Panc1 (cell line): ENCODE data around the gene CSMD2. TPM values are rescaled to one million over a fixed set of nuclear protein-coding genes. Genes with fewer than 3 reads are reported as not detected.

Source experiments
- ATAC-seq: fragments of 200-7000 bp; cut with Tn5 transposase; 2 replicates; pipeline ENCODE4 v1.9.1; 2020; ENCODE audit warnings: mild to moderate bottlenecking, moderate library complexity
- BruUV-seq: library from RNA; stranded (reverse); fragments of 400-500 nt; replicated peaks from 2 replicates; lab custom pipeline; 2021; lab: Mats Ljungman, UMichigan
- CTCF ChIA-PET: fragments of 300-600 bp; sonication (Branson Sonifier 250); formaldehyde crosslinking; loops from one replicate; lab custom pipeline; 2022; ENCODE audit warnings: antibody characterized with exemption; lab: Charles Lee
- POLR2A ChIA-PET: fragments of 300-600 bp; sonication (Branson Sonifier 250); formaldehyde crosslinking; loops from one replicate; lab custom pipeline; 2022; ENCODE audit warnings: antibody characterized with exemption; lab: Charles Lee
- DNase-seq: peaks from one replicate; pipeline ENCODE4 v3.0.0-alpha.2; 2010; ENCODE audit warnings: low read depth, low spot score
- H3K27ac ChIP-seq: 2 replicates; pipeline ENCODE4 v1.5.1; 2011; ENCODE audit warnings: mild to moderate bottlenecking, low read length, inconsistent platforms
- H3K27me3 ChIP-seq: fragments of 200-500 bp; sonication (Bioruptor generic); 2 replicates; pipeline ENCODE4 v1.6.0; 2014; ENCODE audit warnings: low read length, inconsistent platforms; ENCODE audit not compliant: control insufficient read depth, insufficient read depth
- H3K36me3 ChIP-seq: fragments of 200-500 bp; sonication (Bioruptor generic); 2 replicates; pipeline ENCODE4 v1.5.1; 2014; ENCODE audit warnings: inconsistent platforms, mild to moderate bottlenecking, low read length, moderate library complexity; ENCODE audit not compliant: control insufficient read depth, insufficient read depth
- H3K4me1 ChIP-seq: 2 replicates; pipeline ENCODE4 v1.5.1; 2011; ENCODE audit warnings: inconsistent platforms, mild to moderate bottlenecking, low read length, moderate library complexity; ENCODE audit not compliant: control insufficient read depth, insufficient read depth
- H3K4me3 ChIP-seq, 2 experiments: 2 replicates each; pipeline ENCODE4 v1.5.1; 2011 to 2012; ENCODE audit warnings: low read depth in 2 of 2, low read length in 2 of 2, mild to moderate bottlenecking in 2 of 2, inconsistent platforms in 1 of 2, moderate library complexity in 1 of 2
- H3K9me3 ChIP-seq: fragments of 200-500 bp; sonication (Bioruptor generic); 2 replicates; pipeline ENCODE4 v1.5.1; 2014; ENCODE audit warnings: low read depth, mild to moderate bottlenecking, inconsistent platforms, low read length, moderate library complexity; ENCODE audit not compliant: control insufficient read depth, insufficient read depth
- POLR2AphosphoS5 ChIP-seq: IDR thresholded peaks from 2 replicates; pipeline ENCODE4 v1.6.1; 2012; ENCODE audit warnings: mild to moderate bottlenecking, low read depth, low read length, moderate library complexity
- SIN3A ChIP-seq: IDR thresholded peaks from 2 replicates; pipeline ENCODE4 v1.6.1; 2012; ENCODE audit warnings: low read depth, mild to moderate bottlenecking, low read length, moderate library complexity, borderline replicate concordance; ENCODE audit not compliant: insufficient read depth
- TCF7L2 ChIP-seq: IDR thresholded peaks from 2 replicates; pipeline ENCODE4 v1.6.1; 2011; ENCODE audit warnings: mild to moderate bottlenecking, low read depth, low read length, inconsistent platforms
- in situ Hi-C: cut with HindIII; loops from 2 replicates; pipeline ENCODE4 v1.10.0; 2016; ENCODE audit warnings: low sequenced_read_pairs, low pct_unique_long_range_greater_than_20kb
- intact Hi-C: fragments of 100-400 bp; cut with micrococcal nuclease; formaldehyde crosslinking; loops from one replicate; pipeline ENCODE4 v1.10.0; 2022; ENCODE audit not compliant: unreplicated experiment
- total RNA-seq: library from RNA; stranded (reverse); gene quantifications from one replicate; pipeline ENCODE4 v1.2.1, GENCODE V29; 2021; ENCODE audit not compliant: unreplicated experiment
- TF ChIP-seq, protein P1 (sequence below), 2 experiments: IDR thresholded peaks; 2 replicates each; pipeline ENCODE4 v1.6.1; 2011 to 2012; ENCODE audit warnings: low read depth in 2 of 2, control low read depth in 1 of 2, low read length in 1 of 2, mild to moderate bottlenecking in 1 of 2, moderate library complexity in 1 of 2; ENCODE audit not compliant: insufficient read depth in 1 of 2
- TF ChIP-seq, protein P2 (sequence below): fragments of 450-650 bp; IDR thresholded peaks from 2 replicates; pipeline ENCODE4 v1.5.1; 2017; ENCODE audit warnings: mild to moderate bottlenecking

The CSMD2 gene
- total RNA-seq, 1 experiment from 2014 or later, result not detected

DNA sequence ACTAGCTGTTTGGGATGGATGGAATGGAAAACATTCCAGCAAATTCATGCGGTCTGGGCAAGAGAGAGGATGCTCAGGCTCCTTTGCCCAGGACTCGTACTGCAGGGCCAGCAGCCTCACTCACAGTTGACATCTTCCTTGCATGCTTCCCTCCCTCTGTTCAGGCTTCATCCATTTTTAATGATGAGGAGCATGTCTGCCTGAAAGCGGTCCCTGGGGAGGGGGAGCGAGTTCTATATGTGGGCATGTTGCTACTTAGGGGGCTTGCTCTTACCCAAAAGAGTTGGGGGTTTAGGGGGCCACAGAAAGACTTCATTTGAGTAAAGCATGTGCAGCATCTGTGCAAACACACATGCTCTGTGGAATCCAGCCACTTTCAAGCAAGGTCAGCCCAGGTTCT lies 203.0 kb downstream of the CSMD2 start:
- CTCF ChIA-PET, result no interaction called here
- H3K36me3 ChIP-seq, result no peaks in the 10 kb centered on the region
- H3K4me3 ChIP-seq, result no peak overlapping the region
- DNase-seq (no peak), ATAC-seq (no peak)
- no peaks in the 10 kb centered on the region for H3K4me1 ChIP-seq
- TF ChIP-seq SIN3A (no peak), TCF7L2 (no peak), POLR2AphosphoS5 (no peak)
- TF ChIP-seq, protein P1, sequence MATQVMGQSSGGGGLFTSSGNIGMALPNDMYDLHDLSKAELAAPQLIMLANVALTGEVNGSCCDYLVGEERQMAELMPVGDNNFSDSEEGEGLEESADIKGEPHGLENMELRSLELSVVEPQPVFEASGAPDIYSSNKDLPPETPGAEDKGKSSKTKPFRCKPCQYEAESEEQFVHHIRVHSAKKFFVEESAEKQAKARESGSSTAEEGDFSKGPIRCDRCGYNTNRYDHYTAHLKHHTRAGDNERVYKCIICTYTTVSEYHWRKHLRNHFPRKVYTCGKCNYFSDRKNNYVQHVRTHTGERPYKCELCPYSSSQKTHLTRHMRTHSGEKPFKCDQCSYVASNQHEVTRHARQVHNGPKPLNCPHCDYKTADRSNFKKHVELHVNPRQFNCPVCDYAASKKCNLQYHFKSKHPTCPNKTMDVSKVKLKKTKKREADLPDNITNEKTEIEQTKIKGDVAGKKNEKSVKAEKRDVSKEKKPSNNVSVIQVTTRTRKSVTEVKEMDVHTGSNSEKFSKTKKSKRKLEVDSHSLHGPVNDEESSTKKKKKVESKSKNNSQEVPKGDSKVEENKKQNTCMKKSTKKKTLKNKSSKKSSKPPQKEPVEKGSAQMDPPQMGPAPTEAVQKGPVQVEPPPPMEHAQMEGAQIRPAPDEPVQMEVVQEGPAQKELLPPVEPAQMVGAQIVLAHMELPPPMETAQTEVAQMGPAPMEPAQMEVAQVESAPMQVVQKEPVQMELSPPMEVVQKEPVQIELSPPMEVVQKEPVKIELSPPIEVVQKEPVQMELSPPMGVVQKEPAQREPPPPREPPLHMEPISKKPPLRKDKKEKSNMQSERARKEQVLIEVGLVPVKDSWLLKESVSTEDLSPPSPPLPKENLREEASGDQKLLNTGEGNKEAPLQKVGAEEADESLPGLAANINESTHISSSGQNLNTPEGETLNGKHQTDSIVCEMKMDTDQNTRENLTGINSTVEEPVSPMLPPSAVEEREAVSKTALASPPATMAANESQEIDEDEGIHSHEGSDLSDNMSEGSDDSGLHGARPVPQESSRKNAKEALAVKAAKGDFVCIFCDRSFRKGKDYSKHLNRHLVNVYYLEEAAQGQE (IDR thresholded peaks at IDR 0.05; ENCODE audit: insufficient read depth in 1 of 2, low read depth in 2 of 2, low read length in 1 of 2), result no peak
- TF ChIP-seq, protein P2, sequence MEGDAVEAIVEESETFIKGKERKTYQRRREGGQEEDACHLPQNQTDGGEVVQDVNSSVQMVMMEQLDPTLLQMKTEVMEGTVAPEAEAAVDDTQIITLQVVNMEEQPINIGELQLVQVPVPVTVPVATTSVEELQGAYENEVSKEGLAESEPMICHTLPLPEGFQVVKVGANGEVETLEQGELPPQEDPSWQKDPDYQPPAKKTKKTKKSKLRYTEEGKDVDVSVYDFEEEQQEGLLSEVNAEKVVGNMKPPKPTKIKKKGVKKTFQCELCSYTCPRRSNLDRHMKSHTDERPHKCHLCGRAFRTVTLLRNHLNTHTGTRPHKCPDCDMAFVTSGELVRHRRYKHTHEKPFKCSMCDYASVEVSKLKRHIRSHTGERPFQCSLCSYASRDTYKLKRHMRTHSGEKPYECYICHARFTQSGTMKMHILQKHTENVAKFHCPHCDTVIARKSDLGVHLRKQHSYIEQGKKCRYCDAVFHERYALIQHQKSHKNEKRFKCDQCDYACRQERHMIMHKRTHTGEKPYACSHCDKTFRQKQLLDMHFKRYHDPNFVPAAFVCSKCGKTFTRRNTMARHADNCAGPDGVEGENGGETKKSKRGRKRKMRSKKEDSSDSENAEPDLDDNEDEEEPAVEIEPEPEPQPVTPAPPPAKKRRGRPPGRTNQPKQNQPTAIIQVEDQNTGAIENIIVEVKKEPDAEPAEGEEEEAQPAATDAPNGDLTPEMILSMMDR, result no peak
- H3K27ac ChIP-seq, result no peak overlapping the region
- intact Hi-C loops, result no loop called here
- no peaks in the 10 kb centered on the region for H3K9me3 ChIP-seq
- in situ Hi-C loops, result no loop called here
- H3K27me3 ChIP-seq, result no peaks in the 10 kb centered on the region
- POLR2A ChIA-PET, result no interaction called here
- no TSS peak for BruUV-seq

DNA sequence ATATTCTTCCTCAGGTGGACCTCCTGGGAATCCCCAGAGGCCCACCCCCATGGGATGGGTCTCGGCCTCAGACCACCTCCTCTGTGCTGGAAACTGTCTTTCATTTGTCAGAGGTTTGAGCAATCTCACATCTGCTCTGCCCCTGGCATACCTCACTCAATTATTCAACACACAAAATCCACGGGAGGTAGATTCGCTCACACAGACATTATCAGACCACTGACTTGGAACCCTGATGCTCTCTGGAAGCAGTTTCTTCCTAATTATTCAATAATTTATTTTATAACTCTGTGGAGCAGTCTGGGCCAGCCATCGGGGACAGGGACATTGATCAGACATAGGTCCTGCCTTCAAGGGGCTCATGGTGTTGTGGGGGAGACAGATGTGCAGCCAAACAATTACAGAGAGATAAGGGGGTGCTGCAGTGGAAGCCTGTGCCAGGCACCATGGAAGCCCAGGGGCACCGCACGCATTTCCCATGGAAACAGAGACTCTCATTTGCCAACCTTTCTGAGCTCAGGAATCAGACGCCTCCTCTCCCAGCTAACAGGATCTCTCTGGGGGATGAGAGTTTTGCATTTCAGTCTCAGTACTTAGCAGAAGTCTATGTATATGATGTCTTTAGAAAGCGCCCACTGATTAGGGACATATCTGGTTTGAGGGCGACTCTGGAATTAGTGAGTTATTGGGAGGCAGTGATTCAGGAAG lies 204.7 kb downstream of the CSMD2 start:
- H3K27ac ChIP-seq, result no peak overlapping the region
- no peak for ATAC-seq
- CTCF ChIA-PET, result no interaction called here
- no TSS peak for BruUV-seq
- POLR2A ChIA-PET, result no interaction called here
- in situ Hi-C loops (no loop called here), intact Hi-C loops (no loop called here)
- no peaks in the 10 kb centered on the region for H3K36me3 ChIP-seq
- no peak for TF ChIP-seq POLR2AphosphoS5
- TF ChIP-seq SIN3A, result no peak
- TF ChIP-seq, protein P1 (IDR thresholded peaks at IDR 0.05; ENCODE audit: insufficient read depth in 1 of 2, low read depth in 2 of 2, low read length in 1 of 2), result no peak
- no peak for TF ChIP-seq TCF7L2
- TF ChIP-seq, protein P2, result no peak
- no peaks in the 10 kb centered on the region for H3K4me1 ChIP-seq
- H3K27me3 ChIP-seq, result no peaks in the 10 kb centered on the region; the same call in 1 of the 2 replicates
- H3K9me3 ChIP-seq, result no peaks in the 10 kb centered on the region
- DNase-seq, result no peak
- H3K4me3 ChIP-seq, result no peak overlapping the region
